SK-N-SH treated with all-trans-retinoic acid at 6 μM for 48 hours (cell line): Measurements from ENCODE around the gene EP400.

ENCODE experiments used
- ATAC-seq: fragments of 200-7000 bp; cut with Tn5 transposase; 3 replicates; pipeline ENCODE4 v1.9.1; 2020; ENCODE audit warnings: mild to moderate bottlenecking, moderate library complexity
- ARNTL ChIP-seq: fragments of 450-650 bp; formaldehyde crosslinking; IDR thresholded peaks from 2 replicates; pipeline ENCODE4 v1.5.0; 2020; ENCODE audit warnings: low read depth, mild to moderate bottlenecking, moderate library complexity, borderline replicate concordance
- BACH2 ChIP-seq: fragments of 250-450 bp; sonication (Bioruptor Pico); IDR thresholded peaks from 2 replicates; pipeline ENCODE4 v1.9.0; 2021; ENCODE audit warnings: mild to moderate bottlenecking, borderline replicate concordance
- CSRNP3 ChIP-seq: fragments of 250-450 bp; sonication (Bioruptor Pico); IDR thresholded peaks from 2 replicates; pipeline ENCODE4 v1.5.1; 2021; ENCODE audit warnings: mild to moderate bottlenecking, moderate library complexity
- ESRRG ChIP-seq: fragments of 250-450 bp; sonication (Bioruptor Pico); IDR thresholded peaks from 2 replicates; pipeline ENCODE4 v1.6.1; 2021; ENCODE audit warnings: mild to moderate bottlenecking
- GLIS3 ChIP-seq: fragments of 250-450 bp; sonication (Bioruptor Pico); IDR thresholded peaks from 2 replicates; pipeline ENCODE4 v1.5.0; 2020; ENCODE audit warnings: mild to moderate bottlenecking, moderate library complexity
- ISL1 ChIP-seq: fragments of 250-450 bp; sonication (Bioruptor Pico); IDR thresholded peaks from 2 replicates; pipeline ENCODE4 v2.1.2; 2022; ENCODE audit warnings: mild to moderate bottlenecking, moderate library complexity
- OSR1 ChIP-seq: fragments of 250-450 bp; sonication (Bioruptor Pico); IDR thresholded peaks from 2 replicates; pipeline ENCODE4 v1.8.0; 2022; ENCODE audit warnings: moderate library complexity, mild to moderate bottlenecking, inconsistent platforms
- POU6F1 ChIP-seq: fragments of 250-450 bp; sonication (Bioruptor Pico); IDR thresholded peaks from 2 replicates; pipeline ENCODE4 v1.8.0; 2021; ENCODE audit warnings: low read depth, mild to moderate bottlenecking, moderate library complexity, borderline replicate concordance
- PPARA ChIP-seq: fragments of 250-450 bp; sonication (Bioruptor Pico); IDR thresholded peaks from 2 replicates; pipeline ENCODE4 v1.5.0; 2020; ENCODE audit warnings: mild to moderate bottlenecking, borderline replicate concordance
- RARB ChIP-seq: fragments of 250-450 bp; sonication (Bioruptor Pico); IDR thresholded peaks from 2 replicates; pipeline ENCODE4 v1.8.0; 2021; ENCODE audit warnings: mild to moderate bottlenecking, moderate library complexity
- TCF4 ChIP-seq: fragments of 250-450 bp; sonication (Bioruptor Pico); IDR thresholded peaks from 2 replicates; pipeline ENCODE4 v1.8.0; 2021; ENCODE audit warnings: mild to moderate bottlenecking, moderate library complexity, borderline replicate concordance
- TOX ChIP-seq: fragments of 250-450 bp; sonication (Bioruptor Pico); IDR thresholded peaks from 2 replicates; pipeline ENCODE4 v1.8.0; 2021; ENCODE audit warnings: mild to moderate bottlenecking, moderate library complexity, borderline replicate concordance
- ZFP3 ChIP-seq: fragments of 250-450 bp; sonication (Bioruptor Pico); IDR thresholded peaks from 2 replicates; pipeline ENCODE4 v1.5.0; 2020; ENCODE audit warnings: mild to moderate bottlenecking, moderate library complexity
- ZFP30 ChIP-seq: fragments of 450-650 bp; formaldehyde crosslinking; IDR thresholded peaks from 2 replicates; pipeline ENCODE4 v1.5.0; 2022; ENCODE audit warnings: mild to moderate bottlenecking, moderate library complexity
- ZNF70 ChIP-seq: fragments of 450-650 bp; formaldehyde crosslinking; IDR thresholded peaks from 2 replicates; pipeline ENCODE4 v1.5.0; 2020; ENCODE audit warnings: mild to moderate bottlenecking, moderate library complexity
- TF ChIP-seq, protein P1 (sequence below): fragments of 250-450 bp; sonication (Bioruptor Pico); IDR thresholded peaks from 2 replicates; pipeline ENCODE4 v1.5.0; 2020; ENCODE audit warnings: mild to moderate bottlenecking, moderate library complexity
- TF ChIP-seq, protein P2 (sequence below): fragments of 250-450 bp; sonication (Bioruptor Pico); IDR thresholded peaks from 2 replicates; pipeline ENCODE4 v1.8.0; 2020; ENCODE audit warnings: mild to moderate bottlenecking, moderate library complexity, borderline replicate concordance
- TF ChIP-seq, protein P3 (sequence below): fragments of 250-450 bp; sonication (Bioruptor Pico); IDR thresholded peaks from 2 replicates; pipeline ENCODE4 v1.5.1; 2020; ENCODE audit warnings: low read depth, mild to moderate bottlenecking, moderate library complexity

EP400 gene

GRCh38 chr12:131986910-131987309, 37.2 kb downstream of the EP400 start (continued):
- no peak for TF ChIP-seq TCF4 (CRISPR knock-in tag)
- no peak for TF ChIP-seq ZFP30 (CRISPR knock-in tag)
- no peak for TF ChIP-seq PPARA (CRISPR knock-in tag)
- TF ChIP-seq, protein P1, sequence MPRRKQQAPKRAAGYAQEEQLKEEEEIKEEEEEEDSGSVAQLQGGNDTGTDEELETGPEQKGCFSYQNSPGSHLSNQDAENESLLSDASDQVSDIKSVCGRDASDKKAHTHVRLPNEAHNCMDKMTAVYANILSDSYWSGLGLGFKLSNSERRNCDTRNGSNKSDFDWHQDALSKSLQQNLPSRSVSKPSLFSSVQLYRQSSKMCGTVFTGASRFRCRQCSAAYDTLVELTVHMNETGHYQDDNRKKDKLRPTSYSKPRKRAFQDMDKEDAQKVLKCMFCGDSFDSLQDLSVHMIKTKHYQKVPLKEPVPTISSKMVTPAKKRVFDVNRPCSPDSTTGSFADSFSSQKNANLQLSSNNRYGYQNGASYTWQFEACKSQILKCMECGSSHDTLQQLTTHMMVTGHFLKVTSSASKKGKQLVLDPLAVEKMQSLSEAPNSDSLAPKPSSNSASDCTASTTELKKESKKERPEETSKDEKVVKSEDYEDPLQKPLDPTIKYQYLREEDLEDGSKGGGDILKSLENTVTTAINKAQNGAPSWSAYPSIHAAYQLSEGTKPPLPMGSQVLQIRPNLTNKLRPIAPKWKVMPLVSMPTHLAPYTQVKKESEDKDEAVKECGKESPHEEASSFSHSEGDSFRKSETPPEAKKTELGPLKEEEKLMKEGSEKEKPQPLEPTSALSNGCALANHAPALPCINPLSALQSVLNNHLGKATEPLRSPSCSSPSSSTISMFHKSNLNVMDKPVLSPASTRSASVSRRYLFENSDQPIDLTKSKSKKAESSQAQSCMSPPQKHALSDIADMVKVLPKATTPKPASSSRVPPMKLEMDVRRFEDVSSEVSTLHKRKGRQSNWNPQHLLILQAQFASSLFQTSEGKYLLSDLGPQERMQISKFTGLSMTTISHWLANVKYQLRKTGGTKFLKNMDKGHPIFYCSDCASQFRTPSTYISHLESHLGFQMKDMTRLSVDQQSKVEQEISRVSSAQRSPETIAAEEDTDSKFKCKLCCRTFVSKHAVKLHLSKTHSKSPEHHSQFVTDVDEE (CRISPR knock-in tag) = no peak
- no peak for TF ChIP-seq ESRRG
- TF ChIP-seq GLIS3 = no peak
- no peak for TF ChIP-seq ZFP3 (CRISPR knock-in tag)
- TF ChIP-seq, all 23 proteins: peak for 0

DNA sequence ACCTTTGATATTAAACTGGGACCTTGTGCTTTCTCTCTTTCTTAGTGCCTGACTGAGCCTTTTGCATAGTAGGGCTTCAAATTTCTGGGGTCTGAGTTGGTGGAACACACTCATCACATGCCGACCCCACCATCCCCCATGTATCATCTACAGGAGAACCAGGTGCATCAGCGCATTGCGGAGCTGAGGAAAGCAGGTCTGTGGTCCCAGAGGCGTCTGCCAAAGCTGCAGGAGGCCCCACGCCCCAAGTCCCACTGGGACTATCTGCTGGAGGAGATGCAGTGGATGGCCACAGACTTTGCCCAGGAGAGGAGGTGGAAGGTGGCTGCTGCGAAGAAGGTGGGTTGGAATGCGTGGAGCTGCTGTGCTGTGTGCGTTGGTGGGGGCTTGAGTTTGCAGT, 37.8 kb downstream of the EP400 start:
- no peak for ATAC-seq

DNA sequence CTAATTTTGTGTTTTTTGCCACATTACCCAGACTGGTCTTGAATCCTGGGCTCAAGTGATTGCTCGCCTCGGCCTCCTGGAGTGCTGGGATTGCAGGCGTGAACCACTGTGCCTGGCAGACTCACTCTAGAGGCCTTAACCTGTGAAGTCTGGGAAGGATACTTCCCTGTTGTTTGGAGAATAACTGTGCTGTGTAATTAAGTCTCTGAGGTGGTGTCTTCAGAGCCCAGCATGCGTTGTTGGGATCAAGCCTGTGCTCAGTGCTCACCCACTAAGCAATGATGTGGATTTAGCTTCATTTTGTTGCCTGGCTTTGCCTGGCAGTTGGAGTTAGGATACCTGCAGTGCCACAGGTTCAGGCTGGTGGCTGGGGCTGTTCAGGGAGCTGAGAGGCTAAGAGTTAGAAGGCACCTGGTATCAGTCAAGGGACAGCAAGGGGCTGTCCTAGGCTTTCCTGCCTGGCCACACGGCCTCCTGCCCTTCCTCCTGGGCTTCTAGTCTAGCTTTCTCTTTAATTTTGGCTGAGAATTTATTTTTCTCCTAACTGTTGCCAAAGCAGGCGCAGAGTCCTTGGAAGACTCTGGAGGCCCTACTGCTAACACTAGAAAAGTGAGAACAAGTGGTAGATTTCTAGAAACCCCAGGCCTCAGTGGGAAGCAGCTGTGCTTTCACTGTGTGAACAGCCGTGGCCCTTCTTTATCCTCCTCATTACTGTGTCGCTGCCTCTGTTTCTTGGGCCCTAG, 38.5 kb downstream of the EP400 start:
- ATAC-seq = no peak
- TF ChIP-seq TOX (CRISPR knock-in tag) = no peak
- TF ChIP-seq GLIS3 = no peak
- TF ChIP-seq ARNTL (CRISPR knock-in tag) = no peak
- no peak for TF ChIP-seq ESRRG
- TF ChIP-seq, protein P2, sequence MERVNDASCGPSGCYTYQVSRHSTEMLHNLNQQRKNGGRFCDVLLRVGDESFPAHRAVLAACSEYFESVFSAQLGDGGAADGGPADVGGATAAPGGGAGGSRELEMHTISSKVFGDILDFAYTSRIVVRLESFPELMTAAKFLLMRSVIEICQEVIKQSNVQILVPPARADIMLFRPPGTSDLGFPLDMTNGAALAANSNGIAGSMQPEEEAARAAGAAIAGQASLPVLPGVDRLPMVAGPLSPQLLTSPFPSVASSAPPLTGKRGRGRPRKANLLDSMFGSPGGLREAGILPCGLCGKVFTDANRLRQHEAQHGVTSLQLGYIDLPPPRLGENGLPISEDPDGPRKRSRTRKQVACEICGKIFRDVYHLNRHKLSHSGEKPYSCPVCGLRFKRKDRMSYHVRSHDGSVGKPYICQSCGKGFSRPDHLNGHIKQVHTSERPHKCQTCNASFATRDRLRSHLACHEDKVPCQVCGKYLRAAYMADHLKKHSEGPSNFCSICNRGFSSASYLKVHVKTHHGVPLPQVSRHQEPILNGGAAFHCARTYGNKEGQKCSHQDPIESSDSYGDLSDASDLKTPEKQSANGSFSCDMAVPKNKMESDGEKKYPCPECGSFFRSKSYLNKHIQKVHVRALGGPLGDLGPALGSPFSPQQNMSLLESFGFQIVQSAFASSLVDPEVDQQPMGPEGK (CRISPR knock-in tag) = no peak
- no peak for TF ChIP-seq ISL1 (CRISPR knock-in tag)
- no peak for TF ChIP-seq ZNF70 (CRISPR knock-in tag)
- TF ChIP-seq RARB (CRISPR knock-in tag) = no peak
- no peak for TF ChIP-seq POU6F1

More for the DNA sequence above, 37.8 kb downstream of the EP400 start:
- no peak for TF ChIP-seq OSR1
- TF ChIP-seq ZFP30 (CRISPR knock-in tag) = no peak
- TF ChIP-seq GLIS3 = no peak
- TF ChIP-seq POU6F1 = no peak
- no peak for TF ChIP-seq BACH2
- no peak for TF ChIP-seq PPARA (CRISPR knock-in tag)
- TF ChIP-seq ISL1 (CRISPR knock-in tag) = no peak
- TF ChIP-seq ZNF70 (CRISPR knock-in tag) = no peak
- TF ChIP-seq, protein P2 (CRISPR knock-in tag) = no peak
- TF ChIP-seq ARNTL (CRISPR knock-in tag) = no peak
- TF ChIP-seq, protein P3, sequence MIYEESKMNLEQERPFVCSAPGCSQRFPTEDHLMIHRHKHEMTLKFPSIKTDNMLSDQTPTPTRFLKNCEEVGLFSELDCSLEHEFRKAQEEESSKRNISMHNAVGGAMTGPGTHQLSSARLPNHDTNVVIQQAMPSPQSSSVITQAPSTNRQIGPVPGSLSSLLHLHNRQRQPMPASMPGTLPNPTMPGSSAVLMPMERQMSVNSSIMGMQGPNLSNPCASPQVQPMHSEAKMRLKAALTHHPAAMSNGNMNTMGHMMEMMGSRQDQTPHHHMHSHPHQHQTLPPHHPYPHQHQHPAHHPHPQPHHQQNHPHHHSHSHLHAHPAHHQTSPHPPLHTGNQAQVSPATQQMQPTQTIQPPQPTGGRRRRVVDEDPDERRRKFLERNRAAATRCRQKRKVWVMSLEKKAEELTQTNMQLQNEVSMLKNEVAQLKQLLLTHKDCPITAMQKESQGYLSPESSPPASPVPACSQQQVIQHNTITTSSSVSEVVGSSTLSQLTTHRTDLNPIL (CRISPR knock-in tag) = no peak
- no peak for TF ChIP-seq CSRNP3 (CRISPR knock-in tag)
